Activated T-cell treated with anti-CD3 and anti-CD28 coated beads for 24 hours (primary cell): Measurements from ENCODE around the gene PPP6R1.

Experiments used
- DNase-seq: peaks from one replicate; pipeline ENCODE4 v3.0.0-alpha.2; 2020; ENCODE audit warnings: low read depth

The PPP6R1 gene

DNA sequence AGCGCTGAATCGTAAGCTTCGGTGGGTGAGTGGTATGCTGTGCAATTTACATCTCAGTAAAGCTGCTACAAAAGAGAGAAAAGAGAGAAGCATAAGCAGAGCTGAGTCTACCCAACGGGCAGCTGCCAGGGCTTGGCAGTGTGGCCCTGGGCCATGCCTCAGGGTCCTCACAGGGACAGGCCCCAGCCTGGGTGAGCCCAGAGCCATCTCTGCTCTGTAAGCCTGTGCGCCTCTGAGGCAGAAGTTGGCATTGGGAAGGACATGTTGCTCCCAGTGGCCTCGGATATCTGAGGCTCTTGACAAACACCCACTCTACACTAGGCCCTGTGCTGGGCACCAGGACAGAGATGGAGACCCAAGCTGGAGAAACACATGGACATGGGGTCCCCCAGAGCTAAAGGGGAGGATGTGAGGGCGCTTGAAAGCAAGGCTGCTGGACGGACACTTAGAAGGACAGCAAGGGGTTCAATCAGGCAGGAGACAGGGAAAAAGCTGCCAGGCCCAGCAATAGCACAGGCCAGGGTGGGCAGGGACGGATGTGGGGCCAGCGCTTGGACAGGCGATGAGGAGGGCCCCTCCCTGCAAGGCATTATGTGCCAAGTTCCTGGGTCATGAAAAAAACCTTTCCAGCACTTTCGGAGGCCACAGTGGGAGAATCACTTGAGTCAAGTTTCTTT lies 14.7 kb downstream of the PPP6R1 start:
- DNase-seq = no peak

DNA sequence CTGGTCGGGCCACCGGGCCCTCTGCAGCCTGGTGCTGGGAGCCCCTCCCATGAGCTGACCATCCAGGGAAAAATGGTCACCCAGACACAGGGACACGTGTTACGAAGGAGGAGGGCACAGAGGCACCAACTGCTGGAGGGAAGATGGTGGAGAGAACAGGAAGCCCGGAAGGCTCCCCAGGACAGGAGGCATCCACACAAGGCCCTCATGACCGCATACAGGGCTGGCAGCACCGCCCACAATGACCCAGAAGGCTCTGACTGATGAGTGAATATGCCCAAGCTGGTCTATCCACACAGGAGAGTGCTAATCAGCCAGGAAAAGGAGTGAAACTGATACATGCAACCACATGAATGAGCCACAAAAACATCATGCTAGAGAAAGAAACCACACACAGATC lies 16.3 kb downstream of the PPP6R1 start:
- DNase-seq = no peak

DNA sequence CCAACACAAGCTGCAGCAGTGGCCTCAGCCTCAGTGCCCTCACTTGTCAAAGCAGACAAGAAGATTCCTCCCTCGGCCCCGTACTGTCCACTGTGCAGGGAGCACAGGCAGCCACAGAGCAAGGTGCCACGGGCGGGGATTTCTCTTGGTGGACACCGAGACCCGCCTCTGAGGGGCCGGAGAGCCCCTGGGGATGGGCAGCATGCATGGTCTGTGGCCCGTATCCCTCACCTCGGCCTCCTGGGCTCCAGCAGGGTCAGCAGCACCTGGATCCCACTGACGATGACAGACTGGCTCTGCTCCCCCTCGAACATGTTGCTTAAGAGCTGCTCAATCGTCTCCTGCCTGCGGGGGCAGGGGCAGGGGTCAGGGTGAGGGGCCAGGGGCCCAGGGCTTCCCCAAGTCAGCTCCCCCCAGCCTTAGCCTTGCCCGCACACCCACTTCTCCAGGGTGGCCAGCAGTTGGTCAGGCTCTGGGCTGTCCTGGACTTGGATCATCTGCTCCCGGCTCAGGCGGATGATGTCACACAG lies 16.8 kb downstream of the PPP6R1 start:
- no peak for DNase-seq

DNA sequence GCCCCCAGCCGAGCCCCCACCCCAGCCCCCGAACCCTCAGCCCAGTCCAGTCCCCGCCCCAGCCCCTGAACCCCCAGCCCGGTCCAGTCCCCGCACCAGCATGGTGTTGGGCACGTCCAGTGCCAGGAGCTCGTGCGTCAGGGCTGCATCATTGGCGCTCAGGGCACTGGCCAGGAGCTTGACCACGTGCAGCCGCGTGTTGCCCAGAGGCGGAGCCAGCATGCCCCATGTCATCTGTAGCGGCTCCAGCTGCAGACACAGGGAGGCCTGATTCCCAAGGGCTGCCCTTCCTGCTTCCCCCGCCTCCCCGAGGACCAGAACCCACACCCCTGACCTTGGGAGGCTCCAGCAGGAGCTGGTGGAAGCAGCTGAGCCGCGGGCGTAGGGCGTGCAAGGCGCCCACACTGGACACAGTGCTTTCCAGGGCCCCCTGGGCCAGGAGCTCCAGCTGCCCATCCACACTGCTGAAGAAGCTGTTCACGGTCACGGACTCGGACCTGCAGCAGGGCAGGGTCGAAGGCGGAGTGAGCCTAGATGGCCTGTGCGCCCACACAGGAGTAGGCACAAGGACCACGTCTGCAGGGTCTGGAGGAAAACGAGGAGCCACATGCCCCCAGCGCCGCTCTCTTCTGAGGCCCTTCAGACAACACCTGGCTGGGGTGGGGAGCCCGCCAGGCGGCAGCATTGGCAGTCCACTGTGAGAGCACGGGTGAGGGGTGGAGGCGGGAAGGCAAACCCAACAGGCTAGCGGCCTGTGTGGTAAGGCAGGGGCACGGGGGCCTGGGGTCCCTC lies 17.5 kb downstream of the PPP6R1 start:
- DNase-seq = no peak

DNA sequence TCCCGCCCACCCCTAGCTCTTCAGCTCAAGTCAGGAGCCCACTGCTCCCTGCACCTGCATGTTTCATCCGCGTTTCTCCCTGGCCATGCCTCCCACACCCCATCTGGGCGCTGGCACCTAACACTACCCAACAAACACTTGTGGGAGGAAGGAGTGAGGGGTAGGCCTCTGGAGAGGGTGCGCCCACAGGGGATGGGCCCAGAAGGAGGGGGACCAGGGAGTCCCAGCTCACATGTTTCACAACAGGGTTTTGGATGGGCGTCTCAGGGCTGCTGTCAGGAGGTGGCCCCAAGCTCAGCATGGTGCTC lies 18.1 kb downstream of the PPP6R1 start:
- no peak for DNase-seq

DNA sequence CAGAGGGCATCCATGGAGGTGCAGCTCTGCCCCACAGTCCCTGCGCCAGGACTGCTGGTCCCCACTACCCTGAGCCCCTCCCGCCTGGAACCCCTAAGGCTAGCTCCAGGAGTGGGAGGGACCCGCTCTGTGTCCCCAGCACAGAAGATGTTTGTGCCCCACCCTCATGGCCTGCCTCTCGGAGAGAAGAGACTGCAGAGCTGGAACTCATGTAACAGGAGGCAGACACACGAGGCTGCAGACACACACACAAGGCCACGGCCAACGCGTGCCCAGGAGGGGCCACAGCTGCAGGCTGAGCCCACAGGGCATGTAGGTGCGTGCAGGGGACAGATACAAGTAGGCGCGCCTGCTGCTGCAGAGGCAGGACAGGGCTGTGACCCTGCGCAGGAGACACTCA lies 19.8 kb downstream of the PPP6R1 start:
- DNase-seq = no peak

DNA sequence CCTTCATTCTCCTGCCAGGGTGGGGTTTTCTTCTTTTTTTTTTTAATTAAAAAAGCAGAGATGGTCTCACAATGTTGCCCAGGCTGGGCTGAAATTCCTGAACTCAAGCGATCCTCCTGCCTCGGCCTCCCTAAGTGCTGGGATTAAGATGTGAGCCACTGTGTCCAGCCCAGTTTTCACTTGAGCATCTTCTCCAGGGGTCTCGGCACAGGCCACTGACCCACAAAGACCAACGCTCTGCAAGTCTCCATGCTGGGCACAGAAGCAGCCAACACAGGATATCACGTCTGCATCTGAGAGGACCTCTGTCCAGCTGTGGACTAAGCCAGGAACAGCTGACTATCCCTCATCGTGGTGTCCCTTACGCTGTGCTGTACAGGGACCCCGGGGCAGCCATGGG lies 20.8 kb downstream of the PPP6R1 start:
- DNase-seq = no peak

DNA sequence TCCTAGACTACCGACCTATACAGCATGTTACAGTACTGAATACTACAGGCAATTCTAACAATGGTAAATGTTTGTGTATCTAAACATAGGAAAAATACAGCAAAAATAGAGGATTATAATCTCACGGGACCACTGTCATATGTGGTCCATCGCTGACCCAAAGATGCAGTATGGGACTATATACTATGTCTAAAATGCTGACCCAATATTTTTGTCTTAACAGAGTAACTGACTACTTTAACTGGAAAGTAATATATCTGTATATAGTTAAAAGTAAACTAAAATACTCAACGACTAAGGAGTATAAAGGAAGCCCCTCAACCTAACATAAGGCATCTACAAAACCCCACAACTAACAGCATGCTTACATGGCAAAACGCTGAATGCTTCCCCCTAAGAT lies 25.8 kb downstream of the PPP6R1 start:
- no peak for DNase-seq

DNA sequence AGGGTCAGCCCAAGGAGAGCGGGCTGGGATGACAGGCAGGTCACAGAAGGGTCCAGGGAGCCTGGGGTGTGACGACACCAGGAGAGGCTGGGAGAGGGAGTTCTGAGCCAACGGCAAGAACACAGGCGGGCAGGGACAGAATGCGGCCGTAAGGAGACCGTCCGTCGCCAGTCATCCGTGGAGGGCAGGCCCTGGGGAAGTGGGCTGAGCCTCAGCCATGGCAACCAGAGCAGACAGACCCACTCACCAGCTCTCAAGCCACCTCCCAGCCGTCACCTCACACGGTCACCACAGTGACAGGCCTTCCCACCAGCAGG lies 26.6 kb downstream of the PPP6R1 start:
- DNase-seq = no peak

DNA sequence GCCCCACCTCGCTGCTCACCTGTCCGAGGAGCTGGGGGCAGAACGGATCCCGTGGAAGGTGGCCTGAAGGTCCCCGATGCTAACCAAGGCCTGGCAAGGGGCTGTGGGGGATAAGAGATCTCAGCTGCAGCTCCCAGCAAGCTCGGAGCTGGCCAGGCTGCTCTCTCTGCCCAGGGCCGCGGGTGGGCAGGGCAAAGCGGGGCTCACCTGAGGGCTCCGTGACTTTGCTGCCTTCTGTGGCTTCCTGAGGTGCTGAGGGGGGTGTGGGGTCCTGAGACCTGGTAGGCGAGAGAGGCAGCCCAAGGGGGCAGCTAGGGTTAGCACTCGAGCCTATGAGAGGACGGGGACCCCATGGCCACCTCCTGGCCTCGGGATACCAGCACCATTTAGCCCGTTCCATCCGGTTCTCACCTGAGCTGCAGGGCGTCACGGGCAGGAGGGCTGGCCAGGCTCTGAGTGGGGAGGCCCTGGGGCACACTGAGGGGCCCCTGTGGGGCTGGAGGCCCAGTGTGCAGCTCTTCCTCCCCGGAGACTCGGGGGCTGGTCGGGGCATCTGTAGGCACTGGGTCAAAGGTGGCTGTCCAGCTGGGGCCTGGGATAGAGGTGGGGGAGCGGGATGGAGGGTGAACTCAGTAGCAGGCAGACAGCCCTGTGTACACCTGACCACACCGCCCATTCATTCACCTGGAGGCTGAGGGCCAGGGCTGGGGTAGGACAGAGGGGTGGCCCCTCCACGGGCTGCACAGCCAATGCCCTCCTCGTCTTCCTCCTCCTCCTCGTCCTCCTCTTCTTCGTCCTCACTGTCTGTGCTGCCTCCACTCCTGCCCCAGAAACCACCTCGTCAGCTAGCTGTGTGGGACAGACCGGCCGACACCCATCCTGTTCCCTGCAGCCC lies 27.2 kb downstream of the PPP6R1 start:
- no peak for DNase-seq

DNA sequence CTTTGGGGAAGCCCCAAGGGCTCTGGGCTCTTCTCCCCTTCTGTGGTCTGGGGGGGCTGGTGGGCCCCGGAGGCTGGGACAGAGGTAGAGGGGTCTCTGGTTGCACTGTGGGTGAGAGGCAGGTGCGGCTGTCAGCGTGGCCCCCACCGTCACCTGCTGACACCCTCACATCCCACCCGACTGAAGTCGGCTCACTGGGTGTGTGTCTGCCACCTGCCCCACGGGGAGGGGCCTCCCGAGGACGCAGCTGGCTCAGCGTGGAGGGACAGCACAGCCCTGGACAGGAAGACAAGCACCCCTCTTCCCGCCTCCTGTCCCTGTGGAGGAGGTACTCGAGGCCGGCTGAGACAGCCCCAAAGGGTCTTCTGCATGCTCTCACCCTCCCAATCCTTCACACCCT lies 28.0 kb downstream of the PPP6R1 start:
- no peak for DNase-seq

DNA sequence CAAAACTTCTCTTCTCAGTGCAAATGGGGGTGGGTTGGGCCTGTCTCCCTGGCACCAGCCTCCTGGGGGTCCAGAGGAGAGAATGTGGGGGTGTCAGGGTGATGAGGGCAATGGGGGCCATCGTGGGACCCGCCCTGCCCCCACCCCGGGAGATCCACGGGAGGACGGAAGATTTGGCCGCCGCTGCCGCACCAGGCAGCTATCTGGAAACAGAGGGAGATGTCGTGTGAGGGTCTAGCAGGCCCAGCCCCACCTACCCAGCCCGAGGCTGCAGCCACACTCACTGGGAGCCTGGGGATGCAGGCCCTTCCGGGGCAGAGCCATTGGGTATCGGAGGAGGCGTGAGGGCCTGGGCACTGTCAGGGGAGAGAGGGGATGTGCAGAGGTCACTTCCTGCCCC lies 28.5 kb downstream of the PPP6R1 start:
- DNase-seq = no peak

DNA sequence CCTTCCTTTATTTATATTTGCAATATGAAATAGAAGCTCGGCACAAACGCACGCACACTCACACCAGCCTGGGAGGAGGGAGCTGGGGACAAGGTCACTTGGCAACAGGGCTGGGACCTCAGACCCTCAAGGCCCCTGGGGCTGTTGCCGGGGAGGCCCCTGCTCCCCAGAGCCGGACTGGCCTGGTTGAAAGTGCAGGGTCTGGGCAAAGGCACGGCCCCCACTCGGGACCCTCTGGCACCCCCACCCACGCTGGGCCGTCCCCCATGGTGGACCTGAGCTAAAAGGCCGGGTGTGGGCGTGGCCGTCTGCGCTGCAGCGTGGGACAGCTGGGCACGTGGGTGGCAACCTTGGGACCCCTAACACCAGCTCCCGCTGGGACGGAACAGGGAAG lies 29.0 kb downstream of the PPP6R1 start:
- no peak for DNase-seq

DNA sequence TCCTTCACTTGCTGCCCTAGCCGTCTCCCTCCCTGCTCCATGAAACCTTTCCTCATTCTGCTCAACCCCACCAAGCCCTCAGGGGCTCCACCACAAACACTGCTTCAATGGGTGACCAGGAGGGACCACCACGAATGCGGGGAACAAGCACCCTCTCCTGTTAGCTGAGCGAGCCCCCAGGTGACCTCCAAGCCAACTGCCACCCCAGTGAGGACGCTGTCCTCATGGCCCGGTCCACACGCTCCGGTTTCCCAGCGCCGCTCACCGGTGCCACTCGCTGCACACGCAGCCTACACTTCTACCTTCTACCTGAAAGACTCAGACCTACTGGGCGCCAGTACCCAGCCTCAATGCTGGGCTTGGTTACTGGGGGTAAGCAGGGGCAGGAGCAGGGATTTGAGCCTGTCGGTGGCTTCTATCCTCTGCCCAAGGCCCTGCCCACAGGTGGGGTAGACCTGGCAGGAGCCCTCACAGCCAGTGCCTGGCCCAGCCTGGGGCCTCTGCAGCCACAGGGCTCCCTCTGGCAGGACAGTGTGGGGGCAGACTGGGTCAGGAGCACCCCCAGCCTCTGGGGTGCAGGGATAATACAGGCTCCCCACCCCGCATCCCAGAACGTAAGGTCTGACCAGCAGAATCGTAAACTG lies 29.6 kb downstream of the PPP6R1 start:
- no peak for DNase-seq

DNA sequence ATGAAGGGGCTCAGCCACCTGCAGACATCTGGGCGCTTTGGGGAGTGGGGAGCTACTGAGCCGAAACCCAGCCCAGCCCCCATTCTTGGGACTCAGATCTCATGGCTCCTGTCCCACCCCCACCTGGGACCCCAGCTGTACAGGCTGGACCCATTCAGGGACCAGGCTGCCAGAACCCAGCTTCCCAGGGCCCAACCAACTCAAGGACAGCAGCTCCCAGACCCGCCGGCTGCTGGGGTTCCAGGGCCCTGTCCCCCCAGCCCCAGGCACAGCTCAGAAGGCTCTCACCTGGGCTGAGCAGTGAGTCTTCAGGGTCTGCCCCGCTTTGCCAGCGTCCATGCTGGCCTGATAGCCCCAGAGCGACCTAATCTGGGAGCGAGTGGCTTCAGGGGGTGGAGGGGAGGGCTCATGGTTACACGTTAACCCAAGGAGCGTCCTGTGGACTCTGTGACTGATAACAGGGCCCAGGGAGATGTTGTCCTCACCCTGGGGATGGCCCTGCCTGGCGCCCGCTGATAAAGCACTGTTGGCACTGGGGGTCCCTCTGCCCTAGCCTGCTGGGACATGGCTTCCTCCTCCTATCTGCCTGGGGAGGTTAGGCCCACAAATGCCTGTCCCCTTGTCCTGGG lies 30.3 kb downstream of the PPP6R1 start, which contains the start of gene TMEM86B:
Gene TMEM86B, minus strand, starts transcription at position 361 of the 629 bp plus-strand sequence. Its CDS starts 22 bp downstream, at position 339.
- no peak for DNase-seq

DNA sequence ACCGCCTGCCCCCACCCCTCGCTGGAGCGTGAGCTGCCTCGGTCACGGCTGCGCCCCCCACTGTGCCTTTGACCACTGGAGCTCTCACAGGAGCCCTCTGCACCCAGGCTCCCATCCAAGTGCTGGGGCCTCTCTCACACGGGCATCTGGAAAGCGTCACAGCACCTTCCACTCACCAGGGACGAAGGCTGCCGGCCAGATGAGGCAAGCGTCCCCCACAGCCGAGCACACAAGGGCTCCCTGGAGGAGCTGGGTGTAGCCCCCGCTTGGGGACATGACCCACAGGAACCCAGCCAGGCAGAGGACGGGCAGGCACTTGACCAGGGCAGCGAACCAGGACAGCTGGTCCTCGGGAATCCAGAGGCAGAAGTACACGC lies 30.8 kb downstream of the PPP6R1 start:
- DNase-seq = no peak

DNA sequence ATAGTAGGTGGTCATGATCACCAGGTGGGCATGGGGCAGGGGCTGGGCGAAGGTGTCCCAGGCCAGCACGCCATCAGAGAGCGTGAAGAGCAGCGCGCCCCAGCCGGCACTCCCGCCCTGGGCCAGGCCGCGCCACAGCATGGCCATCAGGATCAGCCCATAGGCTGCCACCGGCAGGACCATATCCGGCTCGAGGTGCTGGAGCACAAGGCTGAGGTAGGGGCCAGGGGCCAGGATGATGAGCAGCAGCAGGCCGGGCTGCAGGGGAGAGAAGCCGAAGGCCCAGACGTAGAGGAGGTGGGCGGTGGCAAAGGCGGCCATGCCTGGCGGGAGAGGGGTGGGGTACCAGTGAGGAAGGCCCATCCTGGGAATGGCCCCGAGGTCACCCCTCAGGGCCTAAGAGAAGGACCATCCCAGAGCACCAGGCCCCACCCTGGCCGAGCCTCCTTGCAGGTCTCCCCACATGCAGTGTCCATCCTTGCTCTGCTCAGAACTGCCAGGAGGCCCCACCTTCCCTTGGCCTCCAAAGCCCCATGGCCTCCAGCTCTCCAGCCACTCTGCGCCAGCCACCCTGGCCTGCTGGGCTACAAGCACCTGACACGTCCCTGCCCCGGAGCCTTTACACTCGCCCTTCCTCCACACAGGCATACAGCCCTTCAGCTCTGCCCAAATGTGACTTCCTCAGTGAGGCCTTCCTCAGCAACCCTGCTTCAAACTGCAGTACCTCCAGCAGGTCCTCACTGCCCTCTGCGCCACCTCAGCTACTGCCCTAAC lies 31.4 kb downstream of the PPP6R1 start:
- no peak for DNase-seq

DNA sequence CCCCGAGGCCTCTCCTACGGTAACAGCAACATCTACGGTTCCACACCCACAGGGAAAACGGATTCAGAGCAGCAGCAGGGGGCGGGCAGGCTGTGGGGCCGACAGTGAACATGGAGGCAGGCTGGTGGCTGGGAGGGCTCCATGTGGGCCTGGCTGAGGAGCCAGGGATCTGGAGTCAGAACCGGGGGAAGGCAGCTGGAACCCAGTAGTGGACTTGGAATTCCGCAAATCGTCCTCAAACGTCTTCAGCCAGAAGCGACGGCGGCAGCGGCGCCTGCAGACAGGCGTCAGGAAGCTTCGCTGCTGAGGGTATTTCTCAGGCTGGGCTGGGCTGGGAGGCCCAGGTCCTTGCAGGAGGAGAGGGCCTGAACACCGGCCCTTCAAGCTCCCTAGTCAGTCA lies 32.0 kb downstream of the PPP6R1 start:
- no peak for DNase-seq

DNA sequence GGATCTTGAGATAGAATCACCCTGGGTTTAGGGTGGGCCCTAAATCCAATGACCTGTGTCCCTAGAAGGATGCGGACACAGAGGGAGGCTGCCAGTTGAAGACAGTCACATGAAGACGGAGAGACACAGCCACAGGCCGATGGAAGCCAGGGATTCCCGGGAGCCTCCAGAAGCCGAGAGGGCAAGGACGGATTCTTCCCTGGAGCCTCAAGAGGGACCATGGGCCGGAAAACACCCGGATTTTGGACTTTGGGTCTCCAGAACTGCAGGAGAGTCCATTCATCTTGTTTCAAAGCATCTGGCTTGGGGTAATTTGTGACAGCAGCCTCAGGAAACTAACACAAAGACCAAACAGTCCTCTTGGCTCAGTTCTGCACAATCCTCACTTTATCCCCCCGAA lies 32.5 kb downstream of the PPP6R1 start:
- no peak for DNase-seq

DNA sequence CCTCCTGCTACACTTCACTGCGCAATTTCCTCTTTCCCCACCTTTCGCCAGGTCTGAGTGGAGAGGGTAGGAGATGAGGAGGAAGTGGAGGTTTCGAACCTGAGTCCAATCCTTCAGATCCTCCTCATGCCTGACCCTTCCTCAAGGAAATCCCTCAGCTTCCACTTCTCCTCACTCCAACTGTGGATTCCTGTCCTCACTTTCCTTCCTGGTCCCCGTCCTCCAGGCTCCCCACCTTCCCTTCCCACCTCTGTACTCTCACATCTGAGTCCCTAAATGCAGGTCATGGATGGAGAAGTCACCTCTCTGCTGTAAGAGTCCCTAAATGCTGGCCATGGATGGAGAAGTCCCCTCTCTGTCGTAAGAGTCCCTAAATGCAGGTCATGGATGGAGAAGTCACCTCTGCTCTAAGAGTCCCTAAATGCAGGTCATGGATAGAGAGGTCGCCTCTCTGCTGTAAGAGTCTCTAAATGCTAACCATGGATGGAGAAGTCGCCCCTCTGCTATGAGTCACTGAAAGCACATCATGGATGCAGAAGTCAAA lies 33.3 kb downstream of the PPP6R1 start:
- no peak for DNase-seq
